Activated T-helper 9 cell treated with anti-CD3 and anti-CD28 coated beads, Interleukin-2, amount 50 U/mL, for 16 hours (primary cell): ENCODE results near the gene SLC35E2B.
"Not testable (repeated sequence)": the region's sequence is repeated elsewhere in the genome, so short reads cannot be mapped to it uniquely, and the experiment has no call there.

ENCODE experiments used
- DNase-seq: peaks from one replicate; pipeline ENCODE4 v3.0.0-alpha.2; 2020; ENCODE audit warnings: low read depth

Gene SLC35E2B

DNA sequence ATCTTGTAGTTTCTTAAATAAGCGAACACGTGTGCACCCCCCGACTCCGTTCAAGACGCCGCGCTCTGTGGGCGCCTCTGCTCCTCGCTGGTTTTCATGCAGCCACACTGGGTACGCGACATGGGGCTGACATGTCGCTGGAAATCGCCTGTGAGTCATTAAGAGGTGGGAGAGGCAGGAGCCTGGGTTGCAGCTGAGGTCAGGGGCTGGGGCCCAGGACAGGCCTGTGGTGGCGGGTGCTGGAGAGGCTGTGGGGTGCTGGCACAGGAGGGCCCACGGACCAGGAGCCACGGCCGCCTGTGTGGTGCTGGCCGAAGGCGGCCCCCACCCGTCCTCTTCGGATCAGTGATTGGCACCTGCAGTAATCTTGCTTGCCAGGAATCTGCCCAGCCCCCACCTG, 17.8 kb downstream of the SLC35E2B start:
- not testable (repeated sequence) for DNase-seq

DNA sequence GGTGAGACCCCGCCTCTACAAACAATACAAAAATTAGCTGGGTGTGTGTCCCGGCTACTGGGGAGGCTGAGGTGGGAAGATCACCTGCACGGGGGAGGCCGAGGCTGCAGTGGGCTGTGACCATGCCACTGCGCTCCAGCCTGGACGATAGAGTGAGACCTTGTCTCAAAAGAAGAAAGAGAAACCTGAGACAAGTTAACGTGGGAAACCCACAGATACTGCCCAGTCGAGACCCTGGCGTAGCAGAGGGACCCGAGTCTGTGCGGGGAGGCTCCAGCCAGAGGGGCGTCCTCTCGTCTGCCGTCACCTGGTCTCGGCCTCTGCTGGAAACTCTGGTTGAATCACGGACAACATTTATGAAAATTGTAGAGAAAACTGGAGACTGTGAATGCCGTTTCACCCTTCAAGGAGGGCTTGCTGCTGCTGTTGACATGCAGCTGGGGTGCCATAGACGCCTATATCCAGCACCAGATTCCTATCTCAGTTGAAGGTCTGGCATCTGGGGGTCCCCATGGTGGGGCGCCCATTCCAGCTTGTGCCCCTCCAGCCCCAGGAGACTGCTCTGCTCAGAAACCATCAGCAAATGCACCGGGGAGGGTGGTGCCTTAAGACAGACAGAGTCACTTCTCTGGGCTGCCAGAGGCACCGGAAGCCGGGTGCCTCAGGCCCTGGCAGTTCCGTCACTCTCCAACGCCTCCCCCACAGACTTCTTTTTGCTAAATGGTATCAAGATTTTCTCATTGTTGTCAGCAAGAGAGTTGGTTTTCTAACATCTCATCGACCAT, 20.2 kb downstream of the SLC35E2B start:
- DNase-seq, result no peak

DNA sequence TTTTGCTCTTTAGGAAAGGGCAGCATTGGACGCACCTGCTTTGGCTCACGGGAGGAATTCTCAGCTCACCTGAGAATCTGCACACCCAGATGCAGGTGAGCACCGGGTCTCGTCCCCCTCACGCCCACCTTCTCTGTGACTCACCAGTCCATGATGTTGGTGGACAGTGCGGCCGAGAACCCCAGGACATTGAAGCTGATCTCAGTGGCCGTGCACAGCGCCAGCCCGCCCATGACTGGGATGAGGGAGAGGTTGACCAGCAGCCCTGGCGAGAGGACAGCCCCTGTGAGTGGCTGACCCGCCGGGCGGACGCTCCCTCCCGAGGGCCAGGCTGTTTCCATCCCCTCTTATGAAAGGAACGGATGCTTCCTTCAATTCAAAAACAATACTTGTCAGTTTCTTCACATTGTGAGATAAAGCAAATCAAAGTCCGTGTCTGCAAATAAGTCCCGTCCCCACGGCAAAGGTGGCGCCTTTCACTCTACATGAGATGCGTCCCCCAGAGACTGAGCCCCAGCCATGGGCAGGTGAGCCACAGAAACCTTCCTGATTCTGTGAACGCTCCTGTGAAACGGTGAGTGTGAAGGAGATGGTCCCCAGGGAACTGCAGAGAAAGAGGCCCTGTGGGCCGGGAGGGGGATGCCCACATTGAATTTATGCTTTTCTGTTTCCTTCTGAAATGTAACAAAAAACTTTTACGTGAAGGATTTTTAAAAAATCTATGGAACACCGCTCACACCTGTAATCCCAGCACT, 21.1 kb downstream of the SLC35E2B start:
- DNase-seq, result no peak

DNA sequence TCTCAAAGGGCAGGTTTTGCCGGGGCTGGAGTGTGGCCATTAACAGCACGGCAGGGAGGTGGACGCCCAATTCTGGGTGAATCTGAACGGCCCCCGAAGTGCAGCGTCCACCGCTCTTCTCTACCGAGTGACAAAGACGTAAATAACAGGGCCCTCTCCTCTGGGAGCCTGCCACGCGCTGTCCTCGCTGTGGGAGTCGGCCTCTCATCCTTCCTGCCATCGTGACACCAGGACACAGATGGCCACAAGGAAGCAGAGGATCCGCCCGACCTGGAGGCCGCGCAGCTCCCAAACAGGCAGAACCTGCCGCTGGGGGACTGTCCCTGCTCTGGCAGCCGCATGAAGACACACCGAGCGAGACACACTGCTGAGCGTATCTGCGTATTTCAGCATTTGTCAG, 21.7 kb downstream of the SLC35E2B start:
- DNase-seq, result no peak

DNA sequence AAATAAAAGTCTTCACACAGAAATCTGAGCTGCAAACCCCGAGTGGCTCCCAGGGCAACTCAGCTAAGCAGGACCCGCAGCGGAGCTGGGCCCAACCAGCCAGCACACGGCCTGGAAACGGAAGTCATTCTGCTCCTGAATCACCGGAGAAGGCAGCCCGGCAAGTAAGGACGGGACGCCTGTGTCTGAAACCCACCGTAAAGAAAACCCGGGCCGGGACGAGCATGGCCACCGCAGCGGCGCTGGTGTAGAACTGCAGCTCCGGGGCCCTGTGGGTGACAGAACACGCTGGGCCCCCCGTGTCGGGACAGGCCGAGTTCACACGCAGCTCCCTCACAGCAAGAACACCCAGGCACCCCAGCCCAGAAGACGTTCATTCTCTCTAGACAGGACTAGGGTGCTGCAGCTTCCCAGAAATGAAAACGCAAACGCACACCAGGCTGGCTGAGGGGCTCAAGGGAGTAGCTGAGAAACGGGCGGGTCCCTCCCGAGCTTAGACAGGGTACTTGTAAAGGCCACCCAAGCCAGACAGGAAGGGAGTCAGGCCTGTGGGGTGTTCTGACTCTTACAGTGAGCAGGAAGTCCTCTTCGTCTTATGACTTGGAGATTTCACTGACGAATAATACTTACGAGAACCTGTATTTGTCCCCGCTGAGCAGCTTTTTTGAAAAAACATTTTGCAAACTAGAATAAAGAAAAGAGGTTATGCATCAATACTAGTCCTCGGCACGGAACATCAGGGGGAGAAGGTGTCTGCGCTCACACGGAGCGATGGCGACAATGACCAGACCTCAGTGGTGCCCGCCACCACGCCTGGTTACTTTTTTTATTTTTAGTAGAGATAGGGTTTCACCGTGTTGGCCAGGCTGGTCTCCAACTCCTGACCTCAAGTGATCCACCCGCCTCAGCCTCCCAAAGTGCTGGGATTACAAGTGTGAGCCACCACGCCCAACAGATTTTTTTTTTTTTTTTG, 22.8 kb downstream of the SLC35E2B start:
- no peak for DNase-seq

DNA sequence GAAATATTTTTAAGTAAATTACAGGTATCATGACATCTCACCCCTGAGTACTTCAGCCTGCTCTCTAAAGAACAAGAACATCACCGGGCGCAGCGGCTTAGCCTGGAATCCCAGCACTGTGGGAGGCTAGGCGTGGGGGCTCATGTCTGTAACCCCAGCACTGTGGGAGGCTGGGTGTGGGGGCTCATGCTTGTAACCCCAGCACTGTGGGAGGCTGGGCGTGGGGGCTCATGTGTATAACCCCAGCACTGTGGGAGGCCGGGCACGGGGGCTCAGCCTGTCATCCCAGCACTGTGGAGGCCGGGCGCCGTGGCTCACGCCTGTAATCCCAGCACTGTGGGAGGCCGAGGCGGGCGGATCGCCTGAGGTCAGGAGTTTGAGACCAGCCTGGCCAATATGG, 26.1 kb downstream of the SLC35E2B start:
- DNase-seq, result no peak

DNA sequence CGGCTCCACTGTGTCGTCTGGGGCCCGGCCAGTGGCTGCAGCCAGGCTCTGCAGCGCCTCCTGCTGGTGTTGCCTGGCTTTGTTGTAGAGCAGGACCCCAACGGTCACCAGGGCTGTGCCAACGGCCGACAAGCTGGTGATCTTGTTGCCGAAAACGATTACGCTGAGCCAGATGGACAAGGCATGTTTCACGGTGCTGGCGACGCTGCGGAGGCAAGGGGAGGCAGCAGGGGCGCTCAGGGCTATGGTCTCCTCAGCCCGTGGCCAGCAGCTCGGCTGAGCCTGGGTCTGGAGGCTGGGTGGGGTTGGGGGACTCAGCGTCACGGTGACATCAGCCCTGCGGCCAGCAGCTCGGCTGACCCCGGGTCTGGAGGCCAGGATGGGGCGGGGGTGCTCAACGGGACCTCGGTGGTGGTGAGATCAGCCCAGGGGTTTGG, 26.8 kb downstream of the SLC35E2B start:
- DNase-seq, result no peak

DNA sequence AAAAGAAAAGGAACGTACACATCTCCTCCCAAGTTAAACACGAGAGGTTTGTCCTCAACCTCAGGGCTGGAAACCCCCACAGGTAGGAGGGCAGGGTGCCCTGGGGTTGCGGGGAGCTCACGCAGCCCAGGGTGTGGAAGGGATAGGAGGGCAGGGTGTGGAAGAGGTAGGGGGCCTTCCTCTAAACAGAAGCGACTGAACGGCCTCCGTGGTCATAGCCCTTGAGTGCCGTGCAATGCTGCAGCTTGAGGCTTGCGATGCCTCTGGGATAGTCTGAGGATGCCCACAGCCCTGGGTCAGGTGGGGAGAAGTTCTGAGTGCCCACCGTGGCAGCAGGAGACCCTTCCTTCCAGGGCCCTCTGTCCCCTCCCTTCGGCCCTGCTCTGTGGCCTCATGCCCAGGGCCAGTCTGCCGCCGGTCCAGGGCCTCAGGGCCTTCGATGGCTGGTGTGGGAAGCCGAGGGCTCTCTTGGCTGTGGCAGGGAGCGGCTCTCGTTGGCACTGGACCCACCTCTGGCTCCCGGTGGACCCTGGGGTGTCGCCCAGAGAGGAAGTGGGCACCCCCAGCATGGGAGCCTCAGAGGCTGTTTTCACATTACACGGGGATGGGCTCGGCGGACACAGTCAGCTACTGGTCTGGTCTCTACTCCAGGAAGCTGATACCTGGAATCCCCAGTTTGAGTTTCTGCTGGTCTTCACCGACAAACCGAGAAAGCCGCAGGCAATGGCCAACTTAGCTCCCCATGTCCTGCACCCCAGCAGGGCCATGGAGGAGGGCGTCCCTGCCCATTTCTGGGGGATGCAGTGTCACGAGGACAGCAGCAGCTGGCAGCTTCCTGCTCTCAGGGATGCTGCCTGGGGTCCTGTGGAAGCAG, 27.4 kb downstream of the SLC35E2B start:
- DNase-seq, result no peak

DNA sequence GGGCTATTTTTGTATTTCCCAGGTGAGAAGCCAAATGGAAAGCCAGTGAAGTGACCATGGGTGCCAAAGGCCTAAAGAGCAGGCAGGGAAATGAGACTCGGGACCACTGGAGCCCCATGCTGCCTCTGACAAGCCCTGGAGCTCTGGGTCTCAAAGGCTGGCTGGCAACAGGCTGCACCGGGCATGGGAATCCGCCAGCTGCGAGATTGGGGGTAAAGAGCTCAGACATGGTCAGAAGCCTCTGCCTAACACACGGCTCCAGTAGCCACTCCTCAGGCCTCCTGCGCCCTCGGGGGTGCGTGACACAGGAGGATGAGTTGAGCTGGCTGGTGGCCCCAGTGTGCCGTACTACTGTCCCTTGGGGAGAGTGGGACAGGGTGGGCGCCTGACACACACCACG, 28.3 kb downstream of the SLC35E2B start:
- DNase-seq, result not testable (repeated sequence)

DNA sequence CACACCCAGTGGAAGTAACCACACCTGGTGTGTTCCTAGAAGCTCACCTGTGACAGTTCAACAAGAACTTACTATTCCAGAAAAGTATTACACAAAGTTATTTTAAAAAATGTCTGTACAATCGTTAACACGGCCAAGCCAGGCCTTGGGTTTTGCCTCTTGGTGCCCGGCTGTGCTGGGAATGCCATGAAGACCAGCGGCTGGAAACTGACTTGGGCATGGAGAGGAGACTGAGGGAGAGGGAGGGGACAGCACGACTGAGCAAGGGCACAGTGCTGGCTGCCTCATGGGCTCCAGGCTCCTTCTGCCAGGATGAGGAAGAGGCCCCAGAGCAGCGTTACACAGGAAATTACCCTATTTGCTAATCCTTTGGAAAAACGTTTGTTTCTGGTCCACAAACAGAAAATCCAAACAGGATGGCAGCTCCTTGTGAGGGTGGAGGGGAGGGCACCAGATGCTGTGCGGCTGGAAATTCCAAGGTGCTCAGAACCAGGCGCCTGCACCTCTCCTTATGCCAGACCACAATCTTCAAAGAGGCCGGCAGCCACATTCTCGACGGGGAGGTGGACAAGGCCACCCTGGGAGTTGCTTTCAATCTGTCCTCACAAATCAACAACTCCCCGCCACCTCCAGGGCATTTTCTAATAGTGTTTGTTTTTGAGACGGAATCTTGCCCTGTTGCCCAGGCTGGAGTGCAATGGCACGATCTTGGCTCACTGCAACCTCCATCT, 29.6 kb downstream of the SLC35E2B start:
- not testable (repeated sequence) for DNase-seq

DNA sequence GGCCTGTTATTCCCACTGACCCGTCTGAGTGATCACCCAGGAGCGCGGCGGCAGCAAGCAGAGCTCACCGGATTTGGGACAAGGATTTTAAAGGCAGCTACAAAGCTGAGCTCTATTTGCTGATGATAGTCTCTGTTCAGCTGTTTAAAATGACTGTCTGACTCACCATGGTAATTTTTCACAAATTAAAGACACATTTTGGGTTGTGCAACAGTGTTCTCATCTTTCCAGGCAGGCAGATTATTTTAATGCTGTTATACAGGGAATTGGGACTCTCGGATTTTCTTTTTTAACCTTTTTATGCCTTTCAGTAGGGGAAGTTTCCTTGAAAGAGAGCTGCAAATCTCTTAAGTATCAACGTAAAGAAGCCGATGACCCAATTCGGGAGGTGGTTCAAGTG, 30.2 kb downstream of the SLC35E2B start:
- not testable (repeated sequence) for DNase-seq

DNA sequence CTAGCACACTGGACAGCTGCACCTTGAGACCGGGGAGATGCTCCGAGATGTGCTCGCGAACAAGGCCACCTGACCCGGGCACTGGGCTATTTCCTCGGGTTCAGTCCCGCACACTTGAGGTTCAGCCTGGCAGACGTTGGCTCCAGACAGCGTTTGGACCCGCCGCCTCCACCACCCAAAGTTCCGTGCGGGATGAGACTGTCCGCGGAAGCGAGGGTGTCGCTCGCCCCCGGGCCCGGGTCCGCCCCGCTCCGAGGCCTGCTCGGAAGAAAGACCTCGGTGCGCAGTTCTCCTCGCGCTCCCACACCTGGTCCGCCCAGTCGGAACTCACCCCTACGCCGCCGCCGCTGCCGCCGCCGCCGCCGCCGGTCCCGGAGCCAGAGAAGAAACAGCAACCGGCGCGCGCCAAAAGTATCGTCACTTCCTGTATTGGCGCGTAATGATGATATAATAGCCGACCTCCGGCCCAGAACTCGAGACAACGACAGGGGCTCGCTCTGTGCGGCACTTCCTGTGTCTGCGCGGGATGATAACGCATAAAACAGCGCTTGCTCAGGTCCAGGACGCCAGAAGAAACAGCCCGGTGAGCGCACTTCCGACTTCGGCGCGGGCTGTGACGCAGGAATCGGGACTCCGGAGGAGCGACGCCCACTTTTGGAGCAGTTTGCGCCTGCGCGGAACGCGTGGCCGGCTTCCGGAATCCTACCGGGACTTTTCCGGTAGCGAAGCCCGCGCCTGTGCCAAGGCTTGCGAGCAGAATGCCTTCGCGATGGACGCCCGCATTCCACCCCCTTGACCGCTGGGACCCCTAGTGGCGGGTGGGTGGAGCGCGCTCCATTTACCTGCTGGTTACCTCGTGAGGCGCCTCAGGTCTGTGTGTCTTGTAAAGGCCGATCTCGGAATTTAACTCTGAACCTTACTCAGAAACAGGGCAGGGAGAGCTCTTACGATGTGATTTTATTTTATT, 33.7 kb downstream of the SLC35E2B start, which contains the start of gene CDK11B:
CDK11B (minus strand) TSS at position 422 of the 967 bp plus-strand sequence. CDS start 1,519 bp downstream, outside the sequence.
- peak; percentile 94 for DNase-seq

DNA sequence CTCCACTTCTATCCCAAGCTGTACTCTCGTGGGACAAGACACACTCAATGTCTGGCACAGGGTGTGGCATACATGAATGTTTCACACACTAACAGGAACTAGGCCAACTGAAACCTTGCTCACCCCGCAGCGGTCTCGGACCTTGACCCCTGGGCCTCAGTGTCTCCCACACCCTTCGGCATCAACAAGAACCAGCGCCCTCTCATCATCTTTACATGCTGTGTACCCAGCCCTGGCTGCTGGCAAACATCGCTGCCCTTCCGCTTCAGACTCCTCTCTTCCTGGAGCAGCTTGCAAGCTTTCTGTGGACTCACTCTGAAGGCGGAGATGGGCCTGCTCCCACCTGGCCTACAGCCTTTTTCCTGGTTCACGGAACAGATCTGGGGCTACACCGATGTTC, 44.3 kb downstream of the SLC35E2B start:
- DNase-seq, result not testable (repeated sequence)

DNA sequence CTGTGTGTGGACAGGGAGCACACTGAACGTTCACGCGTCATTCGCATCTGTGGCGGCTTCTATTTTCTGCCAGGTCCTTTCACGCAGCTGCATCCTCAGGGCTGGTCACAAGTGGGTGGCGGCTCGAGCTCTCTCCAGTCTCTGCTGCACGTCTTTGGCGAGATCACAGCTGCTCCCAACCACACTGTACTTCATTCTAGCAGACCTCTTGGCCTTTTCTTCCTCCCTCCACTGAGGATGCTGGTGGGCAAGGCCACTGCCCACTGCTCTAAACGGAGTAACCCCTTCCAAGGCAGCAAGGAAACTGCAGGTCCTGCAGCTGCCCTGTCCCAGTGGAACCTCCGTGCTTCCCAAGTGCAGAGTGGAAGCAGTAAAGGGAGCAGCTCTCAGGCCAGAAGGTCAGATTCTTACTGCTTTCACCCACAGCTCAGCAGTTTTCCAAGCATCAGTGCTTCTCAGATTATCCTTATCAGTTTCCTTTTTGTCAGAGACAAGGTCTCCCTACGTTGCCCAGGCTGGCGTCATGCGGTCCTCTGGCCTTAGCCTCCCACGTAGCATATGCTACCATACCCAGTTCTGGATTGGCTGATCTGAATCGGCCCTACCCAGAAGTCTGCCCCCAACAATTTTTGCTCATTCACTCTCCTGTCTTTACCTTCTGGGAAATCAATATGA, 44.9 kb downstream of the SLC35E2B start:
- not testable (repeated sequence) for DNase-seq

DNA sequence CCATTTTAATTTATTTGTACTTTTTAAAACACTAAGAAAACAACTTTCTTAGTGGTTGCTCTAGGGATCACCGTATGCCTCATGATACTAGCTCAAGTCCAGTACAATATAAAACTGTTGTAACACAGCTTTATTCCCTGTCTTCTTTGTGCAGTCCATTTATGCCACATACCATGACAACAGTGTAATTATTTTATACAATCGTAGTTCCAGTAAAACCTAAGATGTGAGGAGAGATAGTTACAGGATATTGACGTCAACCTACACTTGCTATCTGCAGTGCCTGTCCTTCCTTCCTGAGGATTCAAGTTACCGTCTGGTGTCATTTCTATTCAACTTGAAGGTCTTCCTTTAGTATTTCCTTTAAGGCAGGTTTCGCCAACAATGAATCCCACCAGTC, 46.3 kb downstream of the SLC35E2B start:
- DNase-seq, result not testable (repeated sequence)

DNA sequence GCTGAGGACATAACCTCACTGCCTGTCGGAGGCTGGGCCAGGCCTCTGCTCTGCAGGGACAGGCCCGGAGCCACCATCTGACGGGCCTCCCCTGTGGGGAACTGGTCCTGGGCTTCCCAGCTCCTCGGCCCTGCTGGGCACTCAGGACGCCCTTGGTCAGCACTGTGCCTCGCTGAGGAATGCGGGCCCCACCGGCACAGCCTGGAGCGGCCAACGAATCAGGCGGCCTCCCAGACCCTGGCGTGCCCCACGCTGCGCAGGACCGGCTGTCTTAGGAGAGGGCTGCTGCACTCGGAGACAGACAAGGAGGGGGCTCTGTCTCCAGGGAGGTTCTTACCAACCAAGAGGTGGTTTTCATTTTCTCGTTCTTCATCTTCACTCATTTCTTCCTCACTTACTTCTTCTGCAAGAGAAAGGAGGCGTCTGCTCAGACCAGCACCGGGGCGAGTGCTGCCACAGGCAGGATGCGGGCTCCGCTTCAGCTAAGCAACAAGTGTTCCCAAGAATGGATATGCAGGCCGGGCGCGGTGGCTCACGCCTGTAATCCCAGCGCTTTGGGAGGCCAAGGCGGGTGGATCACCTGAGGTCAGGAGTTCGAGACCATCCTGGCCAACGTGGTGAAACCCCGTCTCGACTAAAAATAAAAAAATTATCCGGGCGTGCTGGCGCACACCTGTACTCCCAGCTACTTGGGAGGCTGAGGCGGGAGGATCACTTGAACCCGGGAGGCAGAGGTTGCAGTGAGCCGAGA, 51.7 kb downstream of the SLC35E2B start:
- DNase-seq, result not testable (repeated sequence)

DNA sequence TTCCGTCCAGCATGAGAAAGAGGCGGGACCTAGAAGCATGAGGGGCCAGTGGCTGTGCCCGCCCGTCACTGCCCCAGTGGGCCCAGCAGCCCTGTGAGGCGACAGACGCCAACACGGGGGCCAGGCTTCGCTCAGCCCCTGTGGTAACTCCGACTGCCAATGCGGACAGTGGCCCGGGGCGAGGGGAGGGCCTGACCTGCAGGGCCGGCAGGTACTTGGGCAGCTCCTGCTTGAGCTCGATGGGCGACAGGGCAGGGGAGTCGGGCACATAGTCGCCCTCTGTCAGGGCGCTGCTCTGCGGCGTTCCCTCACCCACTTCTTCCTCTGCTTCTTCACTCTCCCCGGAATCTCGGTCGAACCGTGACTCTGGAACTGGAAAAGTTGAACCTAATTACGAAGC, 52.5 kb downstream of the SLC35E2B start:
- not testable (repeated sequence) for DNase-seq

DNA sequence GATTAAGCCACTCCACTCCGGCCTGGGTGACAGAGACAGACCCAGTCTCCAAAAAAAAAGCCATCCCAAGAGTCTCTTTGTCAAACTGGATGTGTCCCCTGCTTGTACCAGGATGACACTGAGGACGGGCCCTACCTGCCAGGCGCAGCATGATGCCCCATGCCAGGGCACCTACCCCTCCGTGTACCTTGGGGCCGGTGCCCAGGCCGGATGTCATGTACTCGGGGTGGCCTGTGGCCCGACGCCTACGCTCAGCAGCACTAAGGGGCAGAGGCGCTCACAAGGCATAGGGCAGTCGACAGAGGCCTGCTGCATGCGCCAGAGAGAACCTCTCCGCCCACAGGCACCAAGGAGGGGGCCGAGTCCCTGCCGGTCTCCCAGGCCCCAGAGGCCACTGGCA, 53.2 kb downstream of the SLC35E2B start:
- DNase-seq, result not testable (repeated sequence)
